Caki2 (cell line): ENCODE measurements around the gene CHST9. TPM values are rescaled to one million over a fixed set of nuclear protein-coding genes. Genes with fewer than 3 reads are reported as not detected.
"Not testable (repeated sequence)": the region's sequence is repeated elsewhere in the genome, so short reads cannot be mapped to it uniquely, and the experiment has no call there.

Experiments
- DNase-seq: peaks from one replicate; pipeline ENCODE4 v3.0.0-alpha.2; 2015; ENCODE audit warnings: low read depth
- in situ Hi-C: cut with HindIII; loops from 2 replicates; pipeline ENCODE4 v1.10.0; 2016; ENCODE audit warnings: low sequenced_read_pairs, low pct_unique_long_range_greater_than_20kb, mixed read lengths
- total RNA-seq: library from RNA; depleted of rRNA; stranded (reverse); fragments of >200 nt; shearing (Covaris generic); gene quantifications from 2 replicates; pipeline ENCODE4 v1.2.3, GENCODE V29; 2014; ENCODE audit warnings: low replicate concordance

CHST9 gene
- total RNA-seq, 1 experiment from 2014 or later: 0.61 TPM

DNA sequence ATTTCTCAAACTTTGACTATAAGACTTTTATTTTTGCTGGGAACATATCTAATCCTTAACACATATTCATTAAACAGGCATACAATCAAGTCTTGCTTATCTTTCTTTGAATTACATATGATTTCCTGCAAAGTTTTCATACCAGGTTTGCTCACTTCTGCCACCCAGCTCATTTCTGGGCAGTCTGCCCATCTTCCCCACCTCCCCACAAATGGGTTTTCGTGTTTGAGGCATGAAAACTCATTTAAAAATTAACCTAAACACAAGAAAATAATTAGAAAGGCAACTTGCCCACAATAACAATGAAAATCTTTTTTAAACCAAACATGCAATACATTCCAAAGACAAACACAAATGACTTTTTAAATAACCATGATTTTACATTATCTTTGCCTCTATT lies 3.4 kb downstream of the CHST9 start:
- in situ Hi-C loops: no loop called here
- no peak for DNase-seq

DNA sequence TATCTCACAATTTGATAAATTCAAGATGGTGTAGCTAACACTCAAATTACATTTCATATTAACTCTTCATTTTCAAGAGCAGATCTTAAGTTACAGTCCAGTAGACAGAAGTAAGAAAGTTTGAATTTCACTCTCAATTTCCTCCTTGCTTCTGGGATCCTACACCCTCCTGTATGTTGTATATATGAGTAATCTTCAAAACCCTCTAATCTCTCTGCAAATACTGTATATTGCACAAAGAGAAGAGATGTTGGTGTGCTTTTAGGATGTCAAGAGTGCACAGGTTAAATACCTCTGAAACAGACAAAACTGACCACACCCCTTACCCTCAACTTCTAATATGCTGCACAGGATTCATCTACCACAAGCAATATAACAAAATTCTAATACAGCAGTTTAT lies 6.7 kb downstream of the CHST9 start:
- no peak for DNase-seq
- in situ Hi-C loops: no loop called here

DNA sequence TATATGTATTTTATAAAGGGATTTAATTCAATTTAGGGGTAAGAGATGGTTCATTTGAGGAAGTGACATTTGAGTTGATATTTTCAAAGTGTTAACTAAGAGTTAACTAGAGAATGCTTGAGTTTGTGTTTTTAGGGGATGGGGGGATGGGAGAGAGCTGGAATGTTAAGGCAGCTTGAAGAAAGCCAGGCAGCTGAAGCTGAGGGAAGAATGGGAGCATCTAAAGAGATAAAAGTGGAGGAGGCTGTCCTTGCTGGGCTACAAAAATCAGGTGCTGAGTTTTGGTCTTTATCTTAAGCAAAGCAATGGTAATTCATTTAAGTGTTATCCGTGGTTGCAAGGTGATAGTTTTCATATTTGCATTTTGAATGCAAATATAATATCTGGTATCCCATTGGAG lies 9.2 kb downstream of the CHST9 start:
- in situ Hi-C loops: no loop called here

DNA sequence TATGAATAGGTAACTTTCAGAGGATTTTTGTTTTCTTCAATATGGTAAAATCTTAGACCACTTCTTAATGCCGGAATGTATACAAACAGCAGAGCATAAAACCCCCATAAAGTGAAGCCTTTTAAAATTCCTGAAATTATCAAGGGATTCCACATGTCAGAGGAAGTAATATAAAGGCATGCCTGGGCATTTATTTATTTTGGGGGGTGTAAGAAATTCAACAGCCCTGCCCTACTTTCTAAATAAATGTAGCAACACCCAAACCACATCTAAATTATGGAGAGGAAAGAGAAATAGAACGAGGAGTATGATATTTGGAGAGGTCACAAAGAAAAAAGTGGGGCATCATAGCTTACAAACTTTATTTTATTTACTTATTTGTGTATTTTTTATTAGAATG lies 9.9 kb downstream of the CHST9 start:
- no peak for DNase-seq
- in situ Hi-C loops: no loop called here

More for the DNA sequence above, 9.2 kb downstream of the CHST9 start:
- no peak for DNase-seq

DNA sequence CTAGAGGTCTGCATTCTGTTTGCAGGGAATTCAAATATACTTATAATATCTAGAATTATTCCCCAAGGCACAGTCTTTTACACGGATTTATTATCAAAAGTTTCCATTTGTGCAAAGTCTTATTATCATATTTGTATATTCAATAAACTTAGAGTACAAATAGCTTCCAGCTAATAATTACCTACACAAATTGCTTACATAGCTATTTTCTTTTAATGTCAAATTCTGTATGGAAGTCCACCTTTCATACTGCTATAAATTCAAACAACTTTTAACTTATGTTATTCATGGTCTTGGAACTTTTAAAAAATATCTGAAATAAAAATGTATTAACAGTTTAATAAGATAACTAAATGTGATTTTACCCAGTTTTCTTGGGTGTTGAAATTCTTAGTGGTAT lies 13.1 kb downstream of the CHST9 start:
- in situ Hi-C loops: no loop called here
- DNase-seq: no peak

DNA sequence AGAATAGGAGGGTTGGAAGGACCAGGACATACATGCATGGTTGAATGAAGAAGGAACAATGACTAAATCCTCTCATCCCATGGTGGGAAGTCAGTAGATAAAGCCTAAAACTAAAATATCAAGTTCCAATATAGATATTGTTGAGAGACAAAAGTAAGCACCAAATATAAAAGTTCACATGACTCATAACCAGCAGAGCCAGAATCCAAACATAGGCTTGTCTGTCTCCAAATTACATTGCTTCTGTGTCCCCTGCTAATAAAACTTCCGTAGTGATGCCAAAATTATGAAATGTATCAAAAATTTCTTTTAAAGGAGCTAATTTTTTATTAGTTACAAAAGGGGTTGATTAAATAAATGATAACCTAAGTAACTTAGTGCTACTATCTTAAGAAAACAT lies 19.7 kb downstream of the CHST9 start:
- DNase-seq: no peak
- in situ Hi-C loops: no loop called here

DNA sequence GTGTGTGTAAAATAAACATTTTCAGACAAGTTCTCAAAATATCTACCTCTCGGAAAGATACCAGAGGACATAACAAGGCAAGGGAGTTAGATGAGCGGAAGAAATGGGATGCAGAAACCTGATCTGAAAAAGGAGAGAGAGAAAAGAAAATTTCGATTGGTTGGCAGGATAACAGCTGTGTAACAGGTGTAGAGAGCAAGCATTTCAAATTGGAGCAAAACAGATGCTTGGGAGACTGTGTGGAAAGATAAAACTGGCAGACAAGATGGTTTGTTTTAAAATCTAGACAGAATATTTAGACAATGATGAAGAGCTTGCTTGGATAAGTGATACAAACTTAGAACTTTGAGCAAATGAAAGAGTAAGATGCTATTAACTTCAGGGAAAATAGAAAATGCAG lies 20.2 kb downstream of the CHST9 start:
- in situ Hi-C loops: no loop called here

DNA sequence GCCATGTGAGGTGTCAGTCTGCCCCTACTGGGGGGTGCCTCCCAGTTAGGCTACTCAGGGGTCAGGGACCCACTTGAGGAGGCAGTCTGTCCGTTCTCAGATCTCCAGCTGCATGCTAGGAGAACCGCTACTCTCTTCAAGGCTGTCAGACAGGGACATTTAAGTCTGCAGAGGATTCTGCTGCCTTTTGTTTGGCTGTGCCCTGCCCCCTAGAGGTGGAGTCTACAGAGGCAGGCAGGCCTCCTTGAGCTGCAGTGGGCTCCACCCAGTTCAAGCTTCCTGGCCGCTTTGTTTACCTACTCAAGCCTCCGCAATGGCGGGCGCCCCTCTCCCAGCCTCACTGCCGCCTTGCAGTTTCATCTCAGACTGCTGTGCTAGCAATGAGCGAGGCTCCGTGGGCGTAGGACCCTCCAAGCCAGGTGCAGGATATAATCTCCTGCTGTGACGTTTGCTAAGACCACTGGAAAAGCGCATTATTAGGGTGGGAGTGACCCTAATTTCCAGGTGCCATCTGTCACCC lies 21.9 kb downstream of the CHST9 start:
- not testable (repeated sequence) for DNase-seq

More for the DNA sequence above, 20.2 kb downstream of the CHST9 start:
- DNase-seq: no peak

DNA sequence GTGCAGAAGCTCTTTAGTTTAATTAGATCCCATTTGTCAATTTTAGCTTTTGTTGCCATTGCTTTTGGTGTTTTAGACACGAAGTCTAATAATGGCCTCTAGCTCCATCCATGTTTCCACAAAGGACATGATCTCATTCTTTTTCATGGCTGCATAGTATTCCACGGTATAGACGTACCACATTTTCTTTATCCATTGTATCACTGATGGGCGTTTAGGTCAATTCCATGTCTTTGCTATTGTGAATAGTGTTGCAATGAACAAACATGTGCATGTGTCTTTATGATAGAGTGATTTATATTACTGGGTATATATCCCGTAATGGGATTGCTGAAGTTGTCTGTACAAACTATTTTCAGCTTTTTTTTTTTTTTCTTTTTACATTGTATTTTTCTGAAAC lies 35.9 kb downstream of the CHST9 start:
- DNase-seq, in situ Hi-C loops: not testable (repeated sequence)

More for the DNA sequence above, 21.9 kb downstream of the CHST9 start:
- in situ Hi-C loops: not testable (repeated sequence)

DNA sequence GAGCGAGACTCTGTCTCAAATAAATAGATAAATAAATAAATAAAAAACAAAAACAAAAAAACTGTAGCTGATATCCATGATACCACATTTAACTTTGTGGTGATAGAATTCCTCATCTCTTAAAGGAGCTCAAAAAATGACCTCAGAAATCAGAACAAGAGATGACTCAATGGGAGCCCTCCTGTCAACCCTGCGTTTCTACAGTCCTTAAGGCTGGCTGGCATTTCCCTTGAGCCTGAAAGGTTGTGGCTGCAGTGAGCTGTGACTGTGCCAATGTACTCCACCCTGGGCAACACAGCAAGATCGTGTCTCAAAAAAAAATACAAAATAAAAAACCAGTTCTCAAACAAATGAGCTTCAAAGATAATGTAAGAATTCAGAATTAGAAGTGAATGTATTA lies 40.4 kb downstream of the CHST9 start:
- in situ Hi-C loops: no loop called here

DNA sequence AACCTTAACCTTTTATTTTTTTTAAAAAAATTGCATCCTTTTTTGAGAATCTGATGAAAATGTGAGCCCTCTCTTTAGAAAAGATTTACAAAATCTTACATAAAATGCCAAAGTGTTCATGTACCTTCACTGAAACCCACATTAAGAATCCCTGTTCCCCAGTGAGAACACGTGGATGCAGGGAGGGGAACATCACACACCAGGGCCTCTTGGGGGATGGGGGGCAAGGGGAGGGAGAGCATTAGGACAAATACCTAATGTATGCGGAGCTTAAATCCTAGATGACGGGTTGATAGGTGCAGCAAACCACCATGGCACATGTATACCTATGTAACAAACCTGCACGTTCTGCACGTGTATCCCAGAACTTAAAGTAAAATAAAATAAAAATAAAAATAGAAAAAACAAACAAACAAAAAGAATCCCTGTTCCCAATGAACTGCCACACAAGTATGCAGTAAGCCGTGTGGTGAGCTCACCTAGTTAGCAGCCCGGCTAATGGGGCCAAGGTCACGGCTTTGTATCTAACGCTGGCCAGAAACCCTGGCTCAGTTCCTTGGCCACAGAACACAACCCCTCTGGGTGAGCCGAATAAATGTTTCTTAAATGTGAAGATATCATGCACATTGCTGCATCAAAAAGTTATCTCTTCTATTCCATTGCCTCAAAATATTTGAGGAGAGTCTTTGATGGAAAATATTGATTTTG lies 41.4 kb downstream of the CHST9 start:
- in situ Hi-C loops: no loop called here
- DNase-seq: no peak

More for the DNA sequence above, 40.4 kb downstream of the CHST9 start:
- DNase-seq: no peak

DNA sequence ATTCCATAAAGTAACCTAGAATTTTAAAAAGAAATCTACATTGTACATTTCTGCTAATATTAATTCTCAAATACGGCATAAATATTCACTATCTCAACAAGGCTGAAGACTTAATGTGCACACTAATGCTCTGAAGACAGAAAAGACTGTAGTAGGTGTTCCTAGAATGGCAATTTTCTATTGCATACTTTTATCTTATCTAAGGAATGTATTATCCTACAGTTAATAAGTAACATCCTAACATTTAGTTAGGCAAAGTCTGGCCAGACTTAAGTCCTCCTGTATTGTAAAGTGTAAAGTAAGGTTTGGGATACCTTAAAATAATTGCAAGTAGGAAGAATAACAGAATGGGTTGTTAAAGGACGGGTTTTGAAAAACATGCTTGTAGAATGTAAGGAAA lies 42.2 kb downstream of the CHST9 start:
- no peak for DNase-seq
- in situ Hi-C loops: no loop called here

DNA sequence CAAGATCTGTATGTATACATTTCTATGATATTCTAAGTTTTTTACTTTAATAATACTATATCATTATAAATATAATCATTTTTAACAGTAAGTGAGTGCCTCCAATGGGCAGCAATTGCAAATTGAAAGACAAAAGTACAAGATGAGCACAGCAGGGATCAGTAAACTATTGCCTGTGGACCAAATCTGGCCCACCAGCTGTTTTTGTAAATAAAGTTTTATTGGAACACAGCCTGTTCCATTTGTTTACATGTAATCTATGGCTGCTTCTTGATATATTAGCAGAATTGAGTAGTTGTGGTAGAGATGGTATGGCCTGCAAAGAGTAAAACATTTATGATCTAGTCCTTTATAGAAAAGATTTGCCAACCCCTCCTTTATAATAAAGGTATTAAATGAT lies 43.2 kb downstream of the CHST9 start:
- no peak for DNase-seq
- in situ Hi-C loops: no loop called here

DNA sequence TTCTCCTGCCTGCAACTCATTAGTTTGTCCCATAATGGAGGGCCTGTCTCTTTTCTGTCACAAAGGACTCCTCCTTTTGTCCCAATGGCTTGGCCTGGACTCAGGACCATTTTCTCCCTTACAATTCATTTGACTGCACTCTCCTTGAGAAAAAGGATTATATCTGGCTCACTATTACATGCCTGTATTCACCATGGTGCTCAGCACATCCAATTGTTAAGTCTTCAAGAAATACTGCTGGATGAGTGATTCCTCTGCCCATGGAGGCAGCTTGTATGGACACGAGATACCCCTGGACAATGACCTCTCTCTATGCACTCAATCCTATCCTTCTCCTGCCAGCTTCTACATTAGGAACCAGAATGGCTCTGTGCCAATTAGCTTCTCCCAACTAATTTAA lies 47.0 kb downstream of the CHST9 start:
- no peak for DNase-seq
- in situ Hi-C loops: no loop called here

DNA sequence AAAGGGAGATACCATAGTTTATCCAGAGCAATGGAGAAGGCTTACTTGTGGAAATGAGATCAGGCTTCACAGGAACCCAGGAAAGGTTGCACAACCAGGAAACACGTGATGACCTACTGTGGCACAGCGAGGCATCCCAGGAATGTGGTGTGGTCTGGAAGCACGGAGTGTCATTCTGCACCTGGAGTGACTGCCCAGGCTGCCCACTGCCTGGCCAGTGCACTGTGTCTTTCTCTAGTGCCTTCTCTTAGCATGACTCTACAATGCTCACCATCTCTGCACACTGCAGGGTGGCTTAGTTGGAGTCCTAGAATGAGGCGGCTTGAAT lies 48.9 kb downstream of the CHST9 start:
- in situ Hi-C loops: no loop called here
- DNase-seq: peak; percentile 76

DNA sequence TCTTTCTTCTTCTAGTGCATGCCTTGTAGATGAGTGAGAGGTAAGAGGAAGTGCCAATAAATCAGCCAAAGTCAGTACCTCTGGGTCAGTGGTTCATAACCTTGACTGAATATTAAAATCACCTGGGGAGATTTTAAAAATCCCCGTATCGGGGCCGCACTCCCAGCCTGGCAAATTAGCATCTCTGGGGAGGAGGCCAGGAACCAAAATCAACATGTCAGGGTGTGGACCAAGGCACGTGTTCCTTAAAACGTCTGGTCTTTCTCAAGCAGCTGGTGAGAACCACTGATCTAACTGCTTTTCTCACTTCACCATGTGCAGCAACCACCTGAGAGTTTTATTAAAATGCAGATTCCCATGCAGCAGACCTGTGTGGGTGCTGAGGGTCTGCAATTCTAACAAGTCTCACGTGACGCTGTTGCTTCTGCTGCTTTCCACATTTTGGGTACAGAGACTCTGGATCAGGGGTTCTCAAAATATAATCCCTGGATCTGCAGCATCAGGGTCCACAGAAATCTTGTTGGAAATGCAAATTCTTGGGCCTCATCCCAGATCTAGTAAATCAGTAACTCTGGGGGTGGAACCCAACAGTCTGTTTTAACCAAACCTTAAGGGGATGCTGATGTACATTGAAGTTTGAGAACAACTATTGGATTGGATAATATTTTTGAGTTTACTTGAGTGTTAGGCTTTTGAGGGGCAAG lies 49.5 kb downstream of the CHST9 start:
- DNase-seq: peak; percentile 45
- in situ Hi-C loops: no loop called here

DNA sequence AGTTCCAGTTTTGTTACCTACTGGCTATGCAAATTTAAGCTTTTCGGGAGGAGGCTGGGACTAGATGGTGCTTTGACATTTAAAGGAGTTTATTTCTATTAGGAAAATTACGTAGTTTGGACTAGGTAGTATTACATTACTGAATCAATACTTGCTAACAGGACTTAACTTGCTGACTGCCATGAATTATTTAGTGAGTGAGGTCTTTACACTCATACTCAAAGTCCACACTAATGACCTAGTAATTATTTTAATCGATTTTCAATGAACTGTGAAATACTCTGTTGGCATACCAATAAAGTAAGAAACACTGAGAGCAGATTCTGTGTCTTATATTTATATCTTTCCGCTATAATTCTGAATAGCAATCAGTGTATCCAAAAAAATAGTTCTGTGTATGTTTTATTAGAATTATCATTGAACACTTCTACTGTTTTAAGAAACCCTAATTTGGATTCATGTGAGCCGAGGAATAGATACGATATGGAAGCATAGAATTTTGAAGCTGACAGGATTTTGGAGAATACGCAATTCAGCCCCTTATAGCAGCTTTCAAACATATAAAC lies 55.0 kb downstream of the CHST9 start:
- no peak for DNase-seq
- in situ Hi-C loops: no loop called here

DNA sequence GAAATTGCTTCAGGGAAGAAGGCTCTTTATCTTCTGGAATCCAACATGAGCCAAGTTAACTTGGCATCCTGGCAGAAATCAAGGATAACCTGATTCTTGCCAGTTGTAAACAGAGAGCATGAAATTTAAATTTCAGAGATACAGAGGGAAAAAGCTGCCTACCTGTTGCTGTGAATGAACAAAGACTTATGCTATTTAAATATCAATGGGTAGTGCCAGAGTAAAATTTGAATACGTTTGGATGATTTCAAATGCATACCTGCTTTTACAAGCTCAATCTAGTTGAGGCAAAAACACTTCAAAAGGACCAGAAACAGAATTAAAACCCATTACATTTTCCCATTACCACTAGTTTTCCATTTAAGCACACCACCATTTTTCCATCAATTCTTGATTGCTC lies 60.9 kb downstream of the CHST9 start:
- no peak for DNase-seq
- in situ Hi-C loops: no loop called here

DNA sequence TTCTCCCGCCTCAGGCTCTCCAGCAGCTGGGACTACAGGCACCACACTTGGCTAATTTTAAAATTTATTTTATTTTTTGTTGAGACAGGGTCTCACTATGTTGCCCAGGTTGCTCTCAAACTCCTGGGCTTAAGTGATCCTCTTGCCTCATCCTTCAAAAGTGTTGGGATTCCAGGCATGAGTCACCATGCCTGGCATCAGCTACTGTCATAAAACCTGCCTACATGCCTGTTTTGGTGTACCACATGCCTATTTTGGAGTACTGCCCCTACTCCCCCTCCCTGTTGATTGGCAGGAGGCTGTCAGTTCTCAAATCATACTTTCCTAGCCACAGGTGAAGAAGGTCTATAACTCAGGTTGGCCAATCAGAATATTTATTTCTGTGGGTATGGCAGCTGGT lies 64.0 kb downstream of the CHST9 start:
- DNase-seq: no peak
- in situ Hi-C loops: no loop called here
